Middle frontal gyrus (tissue), 1 donor: ENCODE results near the gene TOMM34.
A peak's percentile ranks its signal among the peaks of the same experiment; 100 is the strongest.

ENCODE experiments used
- DNase-seq: peaks from one replicate; pipeline ENCODE4 v3.0.0-alpha.2; 2015; ENCODE audit warnings: low spot score; ENCODE audit errors: extremely low spot score

Gene TOMM34

GRCh38 chr20:44963325-44964215 lies 3.4 kb upstream of the TOMM34 start:
- DNase-seq, result no peak

- no peak for DNase-seq
These were observed 2.3 kb upstream of the TOMM34 start for GRCh38 chr20:44962483-44962882.

GRCh38 chr20:44961870-44962267 lies 1.7 kb upstream of the TOMM34 start:
- no peak for DNase-seq

- DNase-seq, result no peak
These were observed 1.0 kb upstream of the TOMM34 start for GRCh38 chr20:44961011-44961869.

GRCh38 chr20:44959638-44960102 lies 527 bp downstream of the TOMM34 start:
- DNase-seq, result no peak

- DNase-seq, result no peak
These were observed 1.0 kb downstream of the TOMM34 start for GRCh38 chr20:44959082-44959637.

- DNase-seq, result no peak
These were observed 1.9 kb downstream of the TOMM34 start for GRCh38 chr20:44958276-44958675.

- no peak for DNase-seq
These were observed 3.8 kb downstream of the TOMM34 start for GRCh38 chr20:44956410-44956809.

GRCh38 chr20:44955270-44955669 lies 4.9 kb downstream of the TOMM34 start:
- DNase-seq, result no peak

GRCh38 chr20:44954211-44954610 lies 6.0 kb downstream of the TOMM34 start:
- no peak for DNase-seq

- no peak for DNase-seq
These were observed 7.5 kb downstream of the TOMM34 start for GRCh38 chr20:44952731-44953130.

- no peak for DNase-seq
These were observed 9.8 kb downstream of the TOMM34 start for GRCh38 chr20:44950368-44950767.

GRCh38 chr20:44948513-44948912 lies 11.7 kb downstream of the TOMM34 start:
- DNase-seq, result no peak

- DNase-seq, result no peak
These were observed 12.1 kb downstream of the TOMM34 start for GRCh38 chr20:44948107-44948506.

- no peak for DNase-seq
These were observed 13.8 kb downstream of the TOMM34 start for GRCh38 chr20:44946271-44946852.

- no peak for DNase-seq
These were observed 14.9 kb downstream of the TOMM34 start for GRCh38 chr20:44945261-44945660.

- no peak for DNase-seq
These were observed 16.4 kb downstream of the TOMM34 start for GRCh38 chr20:44943828-44944227.

- no peak for DNase-seq
These were observed 17.8 kb downstream of the TOMM34 start for GRCh38 chr20:44942264-44942973.

- no peak for DNase-seq
These were observed 19.0 kb downstream of the TOMM34 start for GRCh38 chr20:44941120-44941691.

GRCh38 chr20:44938637-44939036 lies 21.6 kb downstream of the TOMM34 start:
- DNase-seq, result peak; percentile 16
